ENCODE data around the gene SLC1A2.
"Not testable (repeated sequence)": the region's sequence is repeated elsewhere in the genome, so short reads cannot be mapped to it uniquely, and the experiment has no call there.

SLC1A2 gene

GRCh38 chr11:35227576-35228327, 191.6 kb downstream of the SLC1A2 start:
- DNase-seq (ENCODE audit: low read depth, low spot score): no peak
- no peak overlapping the region for H3K4me3 ChIP-seq (ENCODE audit: low read depth, low read length)
- TF ChIP-seq CTCF (IDR thresholded peaks at IDR 0.05; ENCODE audit: insufficient read depth, low read length, missing control alignments): no peak
- CTCF ChIA-PET: interaction anchor here (0.9 to 1.2 kb wide), 3 partner anchors 8 to 301 kb away, joined by 3 read pairs; no protein-coding TSS in a partner anchor
- POLR2A ChIA-PET: interaction anchor here (0.9 kb wide), 1 partner anchor 311 kb away, joined by 3 read pairs; the partner anchor contains the start of genes APIP and PDHX

DNA sequence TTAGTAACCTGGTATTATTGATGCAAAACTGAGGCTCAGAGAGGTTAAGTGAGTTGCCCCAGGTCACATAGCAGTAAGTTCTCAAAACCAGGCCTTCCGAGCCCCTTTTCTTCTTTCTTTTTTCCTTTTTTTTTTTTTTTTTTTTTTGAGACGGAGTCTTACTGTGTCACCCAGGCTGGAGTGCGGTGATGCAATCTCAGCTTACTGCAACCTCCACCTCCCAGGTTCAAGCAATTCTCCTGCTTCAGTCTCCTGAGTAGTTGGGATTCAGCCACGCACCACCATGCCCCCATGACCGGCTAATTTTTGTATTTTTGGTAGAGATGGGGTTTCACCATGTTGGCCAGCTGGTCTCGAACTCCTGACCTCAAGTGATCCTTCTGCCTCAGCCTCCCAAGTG, 192.6 kb downstream of the SLC1A2 start:
- H3K4me3 ChIP-seq (ENCODE audit: low read depth, low read length); DNase-seq (ENCODE audit: low read depth, low spot score): not testable (repeated sequence)
- POLR2A ChIA-PET: interaction anchor here (0.9 kb wide), 1 partner anchor 310 kb away, joined by 3 read pairs; the partner anchor contains the start of genes APIP and PDHX
- CTCF ChIA-PET: interaction anchor here (1.2 kb wide), 1 partner anchor 300 kb away, joined by 3 read pairs; no protein-coding TSS in a partner anchor

- CTCF ChIA-PET: interaction anchor here (1.2 to 1.8 kb wide), 2 partner anchors 166 to 300 kb away, joined by 3 to 9 read pairs; no protein-coding TSS in a partner anchor
- no peak for DNase-seq (ENCODE audit: low read depth, low spot score)
- no peak for TF ChIP-seq CTCF (IDR thresholded peaks at IDR 0.05; ENCODE audit: insufficient read depth, low read length, missing control alignments)
- no peak overlapping the region for H3K4me3 ChIP-seq (ENCODE audit: low read depth, low read length)
- POLR2A ChIA-PET: no interaction called here
Measured at GRCh38 chr11:35225946-35226520, 193.3 kb downstream of the SLC1A2 start.

- DNase-seq (ENCODE audit: low read depth, low spot score): no peak
- H3K4me3 ChIP-seq (ENCODE audit: low read depth, low read length): no peak overlapping the region
- POLR2A ChIA-PET: no interaction called here
- TF ChIP-seq CTCF (IDR thresholded peaks at IDR 0.05; ENCODE audit: insufficient read depth, low read length, missing control alignments): no peak
- CTCF ChIA-PET: interaction anchor here (0.8 to 1.7 kb wide), 3 partner anchors 9 to 301 kb away, joined by 3 to 4 read pairs (median 3); no protein-coding TSS in a partner anchor
Measured at GRCh38 chr11:35223991-35224390, 195.4 kb downstream of the SLC1A2 start.

DNA sequence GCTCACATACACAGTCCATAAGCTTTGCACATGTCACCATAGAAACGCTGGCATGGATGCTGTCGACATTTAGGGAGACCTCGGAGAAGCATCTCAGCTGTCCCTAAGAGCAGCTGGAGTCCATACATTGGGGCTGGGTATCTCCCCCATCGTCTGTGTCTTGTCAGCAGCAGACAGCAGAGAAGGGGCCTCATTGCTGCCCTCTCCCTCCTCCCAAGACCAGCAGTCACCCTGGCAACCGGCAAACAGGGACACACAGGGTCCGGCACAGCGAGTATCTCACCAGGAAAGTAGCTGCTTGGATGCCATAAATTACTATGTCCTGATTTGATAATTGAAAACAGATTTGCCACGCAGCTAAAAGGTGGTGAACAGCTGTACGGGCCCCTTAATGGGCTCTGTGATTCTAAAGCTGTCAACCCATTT, 196.0 kb downstream of the SLC1A2 start:
- H3K4me3 ChIP-seq (ENCODE audit: low read depth, low read length): no peak overlapping the region
- ChIA-PET CTCF (interaction anchor here (0.8 to 1.7 kb wide), 2 partner anchors 10 to 296 kb away, joined by 3 to 4 read pairs; no protein-coding TSS in a partner anchor), POLR2A (no interaction called here)
- TF ChIP-seq CTCF (IDR thresholded peaks at IDR 0.05; ENCODE audit: insufficient read depth, low read length, missing control alignments): no peak
- no peak for DNase-seq (ENCODE audit: low read depth, low spot score)

DNA sequence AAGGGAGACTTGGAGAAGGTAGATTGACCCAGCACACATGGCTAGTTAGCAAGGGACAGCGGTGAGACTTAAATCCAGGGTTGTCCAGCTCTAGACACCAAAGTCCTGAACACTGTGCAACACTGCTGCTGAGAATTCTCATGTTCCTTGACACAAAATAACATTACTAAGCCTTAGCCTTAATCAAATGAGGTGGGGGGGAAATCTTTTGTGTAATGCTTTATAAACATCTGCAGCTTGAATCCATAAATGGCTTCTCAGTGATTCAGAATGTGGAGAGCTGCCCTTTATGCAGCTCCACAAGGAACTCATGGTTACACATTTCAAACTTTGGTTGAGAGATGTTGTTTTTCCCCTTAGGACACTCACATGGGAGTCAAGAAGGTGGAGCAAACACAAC, 200.4 kb downstream of the SLC1A2 start:
- POLR2A ChIA-PET: interaction anchor here (1.6 kb wide), 1 partner anchor 80 kb away, joined by 3 read pairs; the partner anchor contains the start of gene CD44
- DNase-seq (ENCODE audit: low read depth, low spot score): no peak
- CTCF ChIA-PET: interaction anchor here (0.7 to 1.5 kb wide), 5 partner anchors 15 to 220 kb away, joined by 3 read pairs; no protein-coding TSS in a partner anchor
- no peak for TF ChIP-seq CTCF (IDR thresholded peaks at IDR 0.05; ENCODE audit: insufficient read depth, low read length, missing control alignments)
- no peak overlapping the region for H3K4me3 ChIP-seq (ENCODE audit: low read depth, low read length)
